Osteocyte (in vitro differentiated cells): ENCODE data around the gene DDC. TPM values are rescaled to one million over a fixed set of nuclear protein-coding genes. Genes with fewer than 3 reads are reported as not detected.
A peak's percentile ranks its signal among the peaks of the same experiment; 100 is the strongest.
"Not testable (repeated sequence)": the region's sequence is repeated elsewhere in the genome, so short reads cannot be mapped to it uniquely, and the experiment has no call there.

ENCODE experiments used
- DNase-seq: peaks from one replicate; pipeline ENCODE4 v3.0.0; 2021; ENCODE audit warnings: mixed read lengths; ENCODE audit not compliant: unreplicated experiment; ENCODE audit errors: extremely low spot score
- H3K27ac Mint-ChIP-seq: one replicate; pipeline ENCODE4 v1.8.0; 2021; ENCODE audit warnings: mild to moderate bottlenecking, mixed read lengths; ENCODE audit not compliant: unreplicated experiment
- H3K27me3 Mint-ChIP-seq: one replicate; pipeline ENCODE4 v1.8.0; 2021; ENCODE audit warnings: mixed read lengths; ENCODE audit not compliant: unreplicated experiment
- H3K36me3 Mint-ChIP-seq: one replicate; pipeline ENCODE4 v1.8.0; 2021; ENCODE audit warnings: mixed read lengths; ENCODE audit not compliant: unreplicated experiment
- H3K4me1 Mint-ChIP-seq: one replicate; pipeline ENCODE4 v1.8.0; 2021; ENCODE audit warnings: mixed read lengths; ENCODE audit not compliant: unreplicated experiment
- H3K4me3 Mint-ChIP-seq: one replicate; pipeline ENCODE4 v1.8.0; 2021; ENCODE audit warnings: mild to moderate bottlenecking, moderate library complexity, mixed read lengths; ENCODE audit not compliant: unreplicated experiment
- H3K9me3 Mint-ChIP-seq: one replicate; pipeline ENCODE4 v1.8.0; 2021; ENCODE audit warnings: mixed read lengths; ENCODE audit not compliant: unreplicated experiment
- total RNA-seq: library from RNA; stranded (reverse); gene quantifications from 2 replicates; pipeline ENCODE4 v1.2.1, GENCODE V29; 2021
- TF ChIP-seq, protein P1 (sequence below): fragments of 200-600 bp; sonication (generic); IDR thresholded peaks from 2 replicates; pipeline ENCODE4 v1.5.0; 2021; ENCODE audit warnings: antibody characterized with exemption, mild to moderate bottlenecking, moderate library complexity

The DDC gene
- total RNA-seq, 1 donor from 2014 or later, result not detected

DNA sequence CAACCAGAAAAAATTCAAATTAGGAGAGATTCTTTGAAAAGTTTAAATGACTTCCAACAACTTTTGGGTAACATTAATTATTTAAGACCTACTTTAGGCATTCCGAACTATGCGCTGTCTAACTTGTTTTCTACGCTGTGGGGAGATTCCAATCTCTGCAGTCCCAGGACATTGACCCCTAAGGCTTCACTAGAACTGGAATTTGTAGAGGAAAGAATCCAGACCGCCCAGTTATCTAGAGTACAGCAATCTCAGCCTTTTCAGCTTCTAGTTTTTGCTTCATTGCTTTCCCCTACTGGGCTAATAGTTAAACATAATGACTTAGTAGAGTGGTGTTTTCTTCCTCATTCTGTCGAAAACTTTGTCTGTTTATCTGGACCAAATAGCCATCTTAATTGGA is 14.9 kb upstream of the DDC start:
- Mint-ChIP-seq H3K27ac (no peak overlapping the region), H3K9me3 (peaks cover 27% of the 10 kb centered on the region), H3K36me3 (no peaks in the 10 kb centered on the region), H3K4me1 (no peaks in the 10 kb centered on the region), H3K4me3 (no peak overlapping the region), H3K27me3 (peaks cover 27% of the 10 kb centered on the region)
- no peak for DNase-seq
- TF ChIP-seq, protein P1, sequence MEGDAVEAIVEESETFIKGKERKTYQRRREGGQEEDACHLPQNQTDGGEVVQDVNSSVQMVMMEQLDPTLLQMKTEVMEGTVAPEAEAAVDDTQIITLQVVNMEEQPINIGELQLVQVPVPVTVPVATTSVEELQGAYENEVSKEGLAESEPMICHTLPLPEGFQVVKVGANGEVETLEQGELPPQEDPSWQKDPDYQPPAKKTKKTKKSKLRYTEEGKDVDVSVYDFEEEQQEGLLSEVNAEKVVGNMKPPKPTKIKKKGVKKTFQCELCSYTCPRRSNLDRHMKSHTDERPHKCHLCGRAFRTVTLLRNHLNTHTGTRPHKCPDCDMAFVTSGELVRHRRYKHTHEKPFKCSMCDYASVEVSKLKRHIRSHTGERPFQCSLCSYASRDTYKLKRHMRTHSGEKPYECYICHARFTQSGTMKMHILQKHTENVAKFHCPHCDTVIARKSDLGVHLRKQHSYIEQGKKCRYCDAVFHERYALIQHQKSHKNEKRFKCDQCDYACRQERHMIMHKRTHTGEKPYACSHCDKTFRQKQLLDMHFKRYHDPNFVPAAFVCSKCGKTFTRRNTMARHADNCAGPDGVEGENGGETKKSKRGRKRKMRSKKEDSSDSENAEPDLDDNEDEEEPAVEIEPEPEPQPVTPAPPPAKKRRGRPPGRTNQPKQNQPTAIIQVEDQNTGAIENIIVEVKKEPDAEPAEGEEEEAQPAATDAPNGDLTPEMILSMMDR, result no peak

DNA sequence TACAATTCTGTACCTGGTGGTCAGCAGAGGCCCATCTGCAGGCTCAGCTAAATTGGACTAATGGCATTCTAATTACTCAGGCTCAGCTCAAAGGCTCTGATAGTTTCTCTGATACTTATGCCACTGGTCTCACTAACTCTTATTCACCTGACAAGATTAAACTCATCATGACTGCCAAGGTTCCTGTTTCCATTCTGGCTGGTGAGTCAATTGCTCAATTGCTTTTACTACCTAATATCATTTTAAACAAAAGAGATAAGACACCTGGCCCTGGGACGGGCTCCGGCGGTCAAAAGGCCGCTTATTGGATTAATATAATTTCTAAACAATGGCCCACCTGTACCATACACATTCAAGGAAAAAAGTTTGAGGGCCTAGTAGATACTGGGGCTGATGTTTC is 12.9 kb upstream of the DDC start:
- H3K27me3 Mint-ChIP-seq, result peaks cover 32% of the 10 kb centered on the region
- H3K9me3 Mint-ChIP-seq, result peaks cover 16% of the 10 kb centered on the region
- H3K4me3 Mint-ChIP-seq, H3K4me1 Mint-ChIP-seq, H3K36me3 Mint-ChIP-seq, H3K27ac Mint-ChIP-seq: not testable (repeated sequence)
- peak; percentile 25 for DNase-seq

DNA sequence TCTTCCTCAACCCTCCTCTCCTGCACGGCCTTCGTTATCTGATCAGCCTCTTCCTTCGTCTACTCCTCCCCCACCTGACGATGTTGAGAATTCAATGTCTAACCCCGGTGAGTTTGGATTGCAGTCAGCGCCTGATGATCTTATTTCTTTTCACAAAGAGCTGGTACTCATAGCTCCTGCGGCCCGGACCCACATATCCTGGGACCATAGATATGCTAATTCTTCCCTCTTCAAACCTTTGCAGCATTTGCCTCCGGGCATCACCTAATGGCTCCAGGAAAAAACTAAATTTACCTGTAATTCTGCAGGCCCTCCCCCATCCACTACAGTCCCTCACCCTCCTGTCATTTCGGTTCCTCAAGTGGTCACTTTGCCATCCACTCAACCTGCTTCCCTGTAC is 12.4 kb upstream of the DDC start:
- TF ChIP-seq, protein P1, result no peak
- no peak overlapping the region for H3K27ac Mint-ChIP-seq
- H3K27me3 Mint-ChIP-seq, result peaks cover 32% of the 10 kb centered on the region
- peaks cover 11% of the 10 kb centered on the region for H3K9me3 Mint-ChIP-seq
- no peak overlapping the region for H3K4me3 Mint-ChIP-seq
- no peaks in the 10 kb centered on the region for H3K4me1 Mint-ChIP-seq
- peak; percentile 48 for DNase-seq
- H3K36me3 Mint-ChIP-seq, result no peaks in the 10 kb centered on the region

DNA sequence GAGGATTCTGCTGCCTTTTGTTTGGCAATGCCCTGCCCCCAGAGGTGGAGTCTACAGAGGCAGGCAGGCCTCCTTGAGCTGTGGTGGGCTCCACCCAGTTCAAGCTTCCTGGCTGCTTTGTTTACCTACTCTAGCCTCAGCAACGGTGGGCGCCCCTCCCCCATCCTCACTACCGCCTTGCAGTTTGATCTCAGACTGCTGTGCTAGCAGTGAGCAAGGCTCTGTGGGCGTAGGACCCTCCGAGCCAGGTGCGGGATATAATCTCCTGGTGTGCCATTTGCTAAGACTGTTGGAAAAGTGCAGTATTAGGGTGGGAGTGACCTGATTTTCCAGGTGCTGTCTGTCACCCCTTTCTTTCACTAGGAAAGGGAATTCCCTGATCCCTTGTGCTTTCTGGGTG is 11.2 kb upstream of the DDC start:
- H3K36me3 Mint-ChIP-seq, H3K4me3 Mint-ChIP-seq, H3K27ac Mint-ChIP-seq, H3K4me1 Mint-ChIP-seq, H3K9me3 Mint-ChIP-seq: not testable (repeated sequence)
- DNase-seq, result peak; percentile 60
- H3K27me3 Mint-ChIP-seq, result peaks cover 29% of the 10 kb centered on the region

DNA sequence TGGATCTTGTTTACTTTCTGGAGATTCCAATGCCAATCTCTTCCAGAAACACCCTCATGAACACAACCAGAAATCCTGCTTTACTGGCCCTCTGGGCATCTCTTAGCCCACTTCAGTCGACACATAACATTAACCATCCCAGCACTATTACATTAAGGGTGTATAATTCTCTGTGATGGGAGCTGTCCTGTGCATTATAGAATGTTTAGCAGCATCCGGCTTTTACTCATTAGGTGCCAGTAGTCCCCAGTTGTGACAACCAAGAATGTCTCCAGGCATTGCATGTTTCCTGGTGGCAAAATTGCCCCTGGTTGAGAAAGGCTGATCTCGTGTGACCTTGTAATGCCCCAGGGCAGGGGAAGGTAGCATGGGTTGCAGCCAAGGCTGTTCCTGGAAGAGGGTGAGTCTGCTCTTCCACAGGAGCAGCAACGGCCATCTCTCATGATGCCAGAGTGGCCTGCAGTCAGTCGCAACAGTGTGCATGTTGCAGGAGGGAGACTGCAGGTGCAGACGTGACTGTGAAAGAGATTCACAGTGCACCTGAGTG is 2.6 kb upstream of the DDC start:
- TF ChIP-seq, protein P1, result no peak
- no peaks in the 10 kb centered on the region for H3K9me3 Mint-ChIP-seq
- no peaks in the 10 kb centered on the region for H3K4me1 Mint-ChIP-seq
- H3K27me3 Mint-ChIP-seq, result peaks cover 35% of the 10 kb centered on the region
- H3K27ac Mint-ChIP-seq, result no peak overlapping the region
- no peaks in the 10 kb centered on the region for H3K36me3 Mint-ChIP-seq
- no peak overlapping the region for H3K4me3 Mint-ChIP-seq
- no peak for DNase-seq

DNA sequence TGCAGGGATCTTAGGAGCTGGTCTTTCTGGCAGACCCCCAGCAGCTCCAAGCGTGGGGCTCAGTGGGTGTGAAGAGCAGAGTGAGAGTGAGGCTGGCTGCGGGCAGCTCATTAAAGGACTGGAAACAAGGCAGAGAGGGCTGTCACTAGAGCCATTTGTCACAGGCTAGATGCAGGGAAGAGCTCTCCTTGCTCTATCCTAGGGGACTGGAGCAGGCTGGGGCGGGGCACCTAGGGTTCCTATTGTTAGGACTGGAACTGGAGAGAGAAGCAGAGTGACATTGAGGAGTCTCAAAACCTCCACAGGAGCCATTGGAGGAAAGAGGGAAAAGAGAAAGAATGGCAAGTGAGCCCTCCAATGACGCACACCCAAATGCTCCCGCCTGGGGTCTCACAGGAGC is 772 bp upstream of the DDC start:
- Mint-ChIP-seq H3K9me3 (no peaks in the 10 kb centered on the region), H3K27me3 (peaks cover 35% of the 10 kb centered on the region), H3K4me1 (no peaks in the 10 kb centered on the region), H3K27ac (no peak overlapping the region), H3K36me3 (no peaks in the 10 kb centered on the region), H3K4me3 (no peak overlapping the region)
- TF ChIP-seq, protein P1, result no peak
- DNase-seq, result no peak
